Loucy (cell line): ENCODE results near the gene KIAA0753.

Experiments used
- H2AFZ ChIP-seq: fragments of 200-600 bp; sonication (generic); 2 replicates; pipeline ENCODE4 v1.6.0; 2016; ENCODE audit warnings: antibody characterized with exemption, mild to moderate bottlenecking, low read length, moderate library complexity
- H3F3A ChIP-seq: fragments of 200-600 bp; 2 replicates; pipeline ENCODE4 v1.6.0; 2016; ENCODE audit warnings: antibody characterized with exemption, low read depth, mild to moderate bottlenecking
- H3K27me3 ChIP-seq: fragments of 200-600 bp; sonication (generic); 2 replicates; pipeline ENCODE4 v1.6.1; 2014; ENCODE audit warnings: low read length, mild to moderate bottlenecking; ENCODE audit not compliant: insufficient read depth, poor library complexity, severe bottlenecking
- H3K36me3 ChIP-seq: fragments of 200-600 bp; sonication (generic); 2 replicates; pipeline ENCODE4 v1.6.1; 2016; ENCODE audit warnings: low read length; ENCODE audit not compliant: insufficient read depth
- H3K4me1 ChIP-seq: fragments of 200-600 bp; sonication (generic); 2 replicates; pipeline ENCODE4 v1.5.1; 2014; ENCODE audit warnings: low read length, mild to moderate bottlenecking; ENCODE audit not compliant: insufficient read depth, poor library complexity, severe bottlenecking
- H3K4me2 ChIP-seq: fragments of 200-600 bp; sonication (generic); 2 replicates; pipeline ENCODE4 v1.6.0; 2014; ENCODE audit warnings: antibody characterized with exemption, low read length, low read depth, mild to moderate bottlenecking; ENCODE audit not compliant: poor library complexity, severe bottlenecking
- H3K4me3 ChIP-seq: fragments of 200-600 bp; sonication (generic); 2 replicates; pipeline ENCODE4 v1.5.1; 2014; ENCODE audit warnings: low read length, mild to moderate bottlenecking, mixed read lengths; ENCODE audit not compliant: poor library complexity, severe bottlenecking
- H3K79me2 ChIP-seq: fragments of 200-600 bp; sonication (generic); 2 replicates; pipeline ENCODE4 v1.6.1; 2014; ENCODE audit warnings: low read length; ENCODE audit not compliant: insufficient read depth
- H3K9ac ChIP-seq: fragments of 200-600 bp; sonication (generic); 2 replicates; pipeline ENCODE4 v1.6.0; 2014; ENCODE audit warnings: mild to moderate bottlenecking, low read depth, low read length, moderate library complexity; ENCODE audit not compliant: poor library complexity, severe bottlenecking
- H3K9me2 ChIP-seq: fragments of 200-600 bp; sonication (generic); replicated peaks from 2 replicates; pipeline ENCODE4 v1.6.1; 2016; ENCODE audit warnings: low read depth, low read length, mixed read lengths
- H3K9me3 ChIP-seq: fragments of 200-600 bp; sonication (generic); 2 replicates; pipeline ENCODE4 v1.6.1; 2014; ENCODE audit warnings: mild to moderate bottlenecking, antibody characterized with exemption, low read length, low read depth; ENCODE audit not compliant: insufficient read depth
- H4K20me1 ChIP-seq: fragments of 200-600 bp; sonication (generic); 2 replicates; pipeline ENCODE4 v1.6.0; 2014; ENCODE audit warnings: antibody characterized with exemption, low read length, mild to moderate bottlenecking; ENCODE audit not compliant: insufficient read depth, poor library complexity, severe bottlenecking
- EZH2phosphoT487 ChIP-seq: fragments of 200-600 bp; IDR thresholded peaks from 2 replicates; pipeline ENCODE4 v1.6.1; 2018; ENCODE audit warnings: antibody characterized with exemption, mild to moderate bottlenecking, moderate library complexity, borderline replicate concordance
- TF ChIP-seq, protein P1 (sequence below): fragments of 200-600 bp; sonication (generic); conservative IDR thresholded peaks from 2 replicates; pipeline ENCODE4 v1.5.1; 2014; ENCODE audit warnings: mild to moderate bottlenecking, antibody characterized with exemption, low read length

KIAA0753 gene

DNA sequence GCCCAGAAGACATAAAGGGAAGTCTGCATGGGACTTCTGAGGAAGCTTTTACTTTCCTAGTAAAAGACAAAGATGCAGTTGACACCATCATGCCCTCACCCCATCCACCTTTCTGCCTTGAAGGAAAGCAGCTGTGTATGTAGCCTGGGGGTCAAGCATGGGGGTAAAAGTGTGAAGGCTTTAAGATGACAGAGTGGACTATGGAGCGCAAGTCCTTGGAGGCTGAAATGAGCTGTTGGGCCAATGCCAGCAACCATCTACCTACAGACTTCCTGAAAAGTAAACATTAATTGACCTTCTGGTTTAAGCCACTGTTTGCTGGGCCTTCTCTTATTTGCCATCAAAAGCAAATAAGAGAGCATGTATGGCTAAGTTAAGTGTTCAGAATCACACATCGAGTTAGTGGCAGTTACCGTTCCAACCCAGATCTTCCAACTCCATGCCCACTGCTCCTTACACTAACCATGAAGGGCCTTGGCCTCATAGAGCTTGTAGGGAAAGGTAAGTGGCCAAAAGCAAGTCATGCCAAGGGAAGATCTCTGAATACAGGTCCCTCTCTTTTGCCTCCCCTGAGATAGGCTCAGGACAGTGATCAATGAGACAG lies 42.7 kb upstream of the KIAA0753 start:
- Histone ChIP-seq H3K4me1 (no peaks in the 10 kb centered on the region), H3K9me3 (no peaks in the 10 kb centered on the region), H3K9ac (no peak overlapping the region), H3K36me3 (no peaks in the 10 kb centered on the region), H3K4me3 (no peak overlapping the region), H3K79me2 (no peaks in the 10 kb centered on the region), H3K9me2 (no peaks in the 10 kb centered on the region), H3F3A (no peaks in the 10 kb centered on the region), H3K4me2 (no peak overlapping the region), H2AFZ (no peak overlapping the region), H3K27me3 (peaks cover 23% of the 10 kb centered on the region), H4K20me1 (no peaks in the 10 kb centered on the region)
- TF ChIP-seq, protein P1, sequence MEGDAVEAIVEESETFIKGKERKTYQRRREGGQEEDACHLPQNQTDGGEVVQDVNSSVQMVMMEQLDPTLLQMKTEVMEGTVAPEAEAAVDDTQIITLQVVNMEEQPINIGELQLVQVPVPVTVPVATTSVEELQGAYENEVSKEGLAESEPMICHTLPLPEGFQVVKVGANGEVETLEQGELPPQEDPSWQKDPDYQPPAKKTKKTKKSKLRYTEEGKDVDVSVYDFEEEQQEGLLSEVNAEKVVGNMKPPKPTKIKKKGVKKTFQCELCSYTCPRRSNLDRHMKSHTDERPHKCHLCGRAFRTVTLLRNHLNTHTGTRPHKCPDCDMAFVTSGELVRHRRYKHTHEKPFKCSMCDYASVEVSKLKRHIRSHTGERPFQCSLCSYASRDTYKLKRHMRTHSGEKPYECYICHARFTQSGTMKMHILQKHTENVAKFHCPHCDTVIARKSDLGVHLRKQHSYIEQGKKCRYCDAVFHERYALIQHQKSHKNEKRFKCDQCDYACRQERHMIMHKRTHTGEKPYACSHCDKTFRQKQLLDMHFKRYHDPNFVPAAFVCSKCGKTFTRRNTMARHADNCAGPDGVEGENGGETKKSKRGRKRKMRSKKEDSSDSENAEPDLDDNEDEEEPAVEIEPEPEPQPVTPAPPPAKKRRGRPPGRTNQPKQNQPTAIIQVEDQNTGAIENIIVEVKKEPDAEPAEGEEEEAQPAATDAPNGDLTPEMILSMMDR: no peak

DNA sequence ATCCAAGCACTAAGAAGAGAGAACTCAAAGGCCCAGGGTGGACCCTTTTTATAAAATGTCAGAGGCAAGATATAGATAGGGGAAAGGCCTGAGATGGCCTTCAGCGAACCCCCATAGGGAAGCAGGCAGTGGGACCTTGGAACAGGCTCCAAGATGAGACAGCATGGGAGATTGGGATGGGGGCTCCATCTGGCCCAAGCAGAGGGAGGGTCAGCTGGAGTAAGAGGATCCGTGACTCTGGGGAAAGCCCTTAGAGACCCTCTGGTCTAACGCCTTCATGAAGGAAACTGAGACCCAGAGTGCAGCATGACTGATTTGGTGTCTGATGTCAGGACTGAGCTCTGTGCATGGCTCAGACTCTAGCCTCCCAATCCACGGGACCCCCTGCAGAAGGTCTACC lies 41.8 kb upstream of the KIAA0753 start:
- H3K4me1 ChIP-seq: peaks cover 4% of the 10 kb centered on the region
- H3K36me3 ChIP-seq: no peaks in the 10 kb centered on the region
- no peaks in the 10 kb centered on the region for H3F3A ChIP-seq
- H3K9me2 ChIP-seq: no peaks in the 10 kb centered on the region
- H3K27me3 ChIP-seq: peaks cover 30% of the 10 kb centered on the region
- no peak for TF ChIP-seq EZH2phosphoT487
- TF ChIP-seq, protein P1: no peak
- H2AFZ ChIP-seq: no peak overlapping the region
- no peaks in the 10 kb centered on the region for H3K9me3 ChIP-seq
- no peak overlapping the region for H3K4me3 ChIP-seq
- no peaks in the 10 kb centered on the region for H4K20me1 ChIP-seq
- no peak overlapping the region for H3K9ac ChIP-seq
- H3K4me2 ChIP-seq: no peak overlapping the region
- no peaks in the 10 kb centered on the region for H3K79me2 ChIP-seq

DNA sequence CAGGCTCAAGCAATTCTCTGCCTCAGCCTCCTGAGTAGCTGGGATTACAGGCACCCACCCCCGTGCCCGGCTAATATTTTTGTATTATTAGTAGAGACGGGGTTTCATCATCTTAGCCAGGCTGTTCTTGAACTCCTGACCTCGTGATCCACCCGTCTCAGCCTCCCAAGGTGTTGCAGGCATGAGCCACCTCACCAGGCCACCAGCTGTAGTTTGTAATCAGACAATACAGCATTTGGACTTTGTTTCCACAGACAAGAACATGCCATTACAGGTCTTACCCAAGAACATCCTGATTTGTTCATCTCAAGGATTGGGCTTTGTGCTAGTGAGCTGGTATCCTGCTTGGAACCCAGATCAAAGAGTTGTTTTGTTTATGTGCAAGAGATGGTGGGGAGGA lies 41.2 kb upstream of the KIAA0753 start:
- TF ChIP-seq, protein P1: no peak
- TF ChIP-seq EZH2phosphoT487: no peak
- Histone ChIP-seq H2AFZ (no peak overlapping the region), H3K4me3 (no peak overlapping the region), H3K79me2 (no peaks in the 10 kb centered on the region), H3K4me1 (peaks cover 7% of the 10 kb centered on the region), H3K9me3 (no peaks in the 10 kb centered on the region), H3K36me3 (no peaks in the 10 kb centered on the region), H3K27me3 (peaks cover 37% of the 10 kb centered on the region), H4K20me1 (no peaks in the 10 kb centered on the region), H3K9me2 (no peaks in the 10 kb centered on the region), H3K9ac (no peak overlapping the region), H3K4me2 (no peak overlapping the region), H3F3A (no peaks in the 10 kb centered on the region)
